NK-92 (cell line): Measurements from ENCODE around the gene H19.

ENCODE experiments used
- DNase-seq: peaks from one replicate; lab custom pipeline; 2025; ENCODE audit not compliant: unreplicated experiment; lab: John Stamatoyannopoulos, UW

H19 gene

DNA sequence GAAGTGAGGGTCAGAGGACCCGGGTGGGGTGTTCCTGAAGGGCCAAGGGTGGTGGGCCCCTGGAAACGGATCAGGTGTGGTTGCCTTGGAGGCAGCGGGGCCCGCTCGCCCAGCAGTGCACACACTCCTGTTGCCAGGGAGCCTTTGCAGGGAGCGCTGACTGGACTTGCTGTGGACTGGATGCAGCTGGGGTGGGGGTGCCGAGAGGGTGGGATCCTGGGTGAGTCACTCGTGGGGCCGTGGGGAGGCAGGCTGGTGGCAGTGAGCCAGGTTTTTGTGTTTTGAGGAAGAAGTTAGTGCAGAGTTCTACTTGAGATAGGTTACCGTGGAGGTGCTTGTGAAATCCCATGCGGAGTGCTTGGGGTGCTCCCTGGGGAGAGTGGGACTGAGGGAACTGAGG lies 49.3 kb downstream of the H19 start:
- no peak for DNase-seq

DNA sequence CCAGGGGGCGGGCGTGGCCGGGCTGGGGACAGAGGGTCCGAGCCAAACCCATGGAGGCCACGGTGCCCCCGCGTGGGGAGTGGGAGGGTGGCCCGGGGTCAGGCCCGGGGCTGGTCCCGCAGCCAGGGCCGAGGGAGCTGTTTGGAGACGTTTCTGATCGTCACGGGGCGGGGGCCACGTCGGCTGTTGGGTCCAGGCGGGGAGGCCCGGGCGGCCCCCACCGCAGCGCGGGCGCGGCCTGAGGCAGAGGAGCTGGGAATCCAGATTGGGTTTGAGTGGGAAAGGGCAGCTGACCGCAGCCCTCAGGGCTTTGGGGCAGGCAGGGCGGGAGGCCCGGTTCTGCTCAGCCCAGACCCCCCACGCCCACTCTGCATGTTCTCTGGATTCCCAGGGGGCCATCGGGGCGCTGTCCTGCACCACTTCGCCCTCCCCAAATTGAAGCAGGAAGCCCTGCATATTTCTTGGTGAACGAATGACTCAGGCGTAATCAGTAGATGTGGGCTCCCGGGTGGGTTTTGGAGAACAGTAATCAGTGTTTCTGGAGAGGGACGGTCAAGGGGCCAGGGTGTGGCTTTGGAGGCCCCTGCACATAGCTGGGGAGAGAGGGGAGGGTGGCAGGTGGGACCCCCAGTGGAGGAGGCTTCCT lies 49.9 kb downstream of the H19 start:
- DNase-seq, result no peak

DNA sequence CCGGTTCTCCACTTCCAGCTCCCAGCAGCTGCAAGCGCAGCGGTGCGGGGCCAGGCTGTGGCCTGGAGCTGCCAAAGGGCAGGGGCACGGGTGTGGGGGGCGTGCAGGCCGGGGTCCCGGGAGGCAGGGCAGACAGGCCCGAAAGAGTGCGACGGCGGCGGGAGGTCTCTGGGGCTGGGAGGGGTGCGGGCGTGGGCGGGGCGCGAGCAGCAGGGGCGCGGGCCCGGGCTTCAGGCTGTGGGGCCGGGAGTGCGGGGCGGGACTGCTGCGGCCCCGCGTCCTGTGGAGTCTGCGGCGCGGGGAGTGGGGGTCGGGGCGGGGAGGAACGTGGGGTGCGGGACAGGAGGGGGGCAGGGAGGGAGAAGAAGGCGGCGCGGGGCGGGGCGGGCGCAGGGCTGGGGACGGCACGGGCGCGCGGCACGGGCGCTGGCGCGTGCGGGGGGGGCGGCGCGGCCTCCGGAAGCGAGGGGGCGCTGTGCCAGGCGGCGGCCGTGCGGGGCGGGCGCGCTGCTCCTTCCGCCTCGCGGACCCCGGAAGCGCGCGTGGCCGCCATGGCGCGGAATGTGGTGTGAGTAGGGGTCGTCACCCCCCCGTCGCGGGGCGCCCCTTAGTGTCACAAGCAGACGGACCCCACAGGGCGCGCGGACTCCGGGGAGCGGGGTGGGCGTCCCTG lies 50.7 kb downstream of the H19 start, which contains the start of gene MRPL23:
Gene MRPL23, plus strand, starts transcription at position 521 of the 673 bp plus-strand sequence. Its CDS starts 31 bp downstream, at position 552.
- DNase-seq, result no peak
